HCT116 (cell line): ENCODE results near the gene MON2. TPM values are rescaled to one million over a fixed set of nuclear protein-coding genes. Genes with fewer than 3 reads are reported as not detected.

Experiments
- ATAC-seq: fragments of 200-7000 bp; cut with Tn5 transposase; 2 replicates; pipeline ENCODE4 v1.9.1; 2020; ENCODE audit warnings: mild to moderate bottlenecking, moderate library complexity
- BruUV-seq: library from RNA; stranded (reverse); fragments of 400-500 nt; replicated peaks from 2 replicates; lab custom pipeline; 2021; lab: Mats Ljungman, UMichigan
- CTCF ChIA-PET: fragments of 300-600 bp; sonication (Branson Sonifier 250); formaldehyde crosslinking; loops from one replicate; lab custom pipeline; 2021; ENCODE audit warnings: antibody characterized with exemption; lab: Charles Lee
- POLR2A ChIA-PET: fragments of 300-600, 350-600 bp; sonication (Branson Sonifier 250); formaldehyde crosslinking; loops from one replicate; lab custom pipeline; 2021; ENCODE audit warnings: antibody characterized with exemption; lab: Charles Lee
- RAD21 ChIA-PET, 2 experiments: fragments of 300-600 bp; sonication (Branson Sonifier 250); formaldehyde crosslinking; loops; one replicate each; lab custom pipeline; 2023; ENCODE audit warnings: low total read pairs in 2 of 2; ENCODE audit not compliant: uncharacterized antibody in 2 of 2, unreplicated experiment in 2 of 2, low non-redundant PET in 1 of 2; lab: Charles Lee
- DNase-seq: peaks from one replicate; pipeline ENCODE4 v3.0.0-alpha.2; 2010; ENCODE audit warnings: low read depth, low spot score
- H2AFZ ChIP-seq: fragments of 200-600 bp; shearing (Covaris generic), sonication (generic); 2 replicates; pipeline ENCODE4 v1.6.1; 2017; ENCODE audit warnings: low read depth, mixed run types, mixed read lengths, antibody characterized with exemption, low read length; ENCODE audit not compliant: poor library complexity, severe bottlenecking
- H3K27ac ChIP-seq: 2 replicates; pipeline ENCODE4 v1.5.1; 2012; ENCODE audit warnings: low read depth, low read length
- H3K27me3 ChIP-seq: fragments of 200-600 bp; sonication (generic); 2 replicates; pipeline ENCODE4 v1.6.1; 2016; ENCODE audit warnings: mixed run types, low read length, mixed read lengths; ENCODE audit not compliant: insufficient read depth
- H3K36me3 ChIP-seq, 2 experiments: fragments of 200-500 bp in 1 of 2; fragments of 200-600 bp in 1 of 2; sonication (Bioruptor generic) in 1 of 2; sonication (generic) in 1 of 2; 2 replicates each; pipeline versions ENCODE4 v1.5.1 to v1.6.1; 2014 to 2016; ENCODE audit warnings: low read length in 2 of 2, inconsistent platforms in 1 of 2, mixed read lengths in 1 of 2, mixed run types in 1 of 2; ENCODE audit not compliant: insufficient read depth in 2 of 2, control insufficient read depth in 1 of 2
- H3K4me1 ChIP-seq, 2 experiments: fragments of 200-600 bp in 1 of 2; sonication (generic) in 1 of 2; 2 replicates each; pipeline versions ENCODE4 v1.5.1 to v1.6.1; 2012 to 2017; ENCODE audit warnings: low read length in 2 of 2, inconsistent platforms in 1 of 2, mild to moderate bottlenecking in 1 of 2, mixed read lengths in 1 of 2, mixed run types in 1 of 2, moderate library complexity in 1 of 2; ENCODE audit not compliant: insufficient read depth in 2 of 2, control insufficient read depth in 1 of 2
- H3K4me2 ChIP-seq: fragments of 200-600 bp; sonication (generic); 2 replicates; pipeline ENCODE4 v1.6.1; 2017; ENCODE audit warnings: mixed run types, low read length, mixed read lengths
- H3K4me3 ChIP-seq, 2 experiments: fragments of 200-600 bp in 1 of 2; sonication (generic) in 1 of 2; replicated peaks in 1 of 2; 2 replicates each; pipeline ENCODE4 v1.5.1; 2011 to 2016; ENCODE audit warnings: low read length in 2 of 2, control low read depth in 1 of 2, low read depth in 1 of 2, mild to moderate bottlenecking in 1 of 2, mixed read lengths in 1 of 2, mixed run types in 1 of 2
- H3K79me2 ChIP-seq: fragments of 200-600 bp; sonication (generic); 2 replicates; pipeline ENCODE4 v1.6.1; 2017; ENCODE audit warnings: mild to moderate bottlenecking, mixed run types, low read length, moderate library complexity, mixed read lengths; ENCODE audit not compliant: insufficient read depth
- H3K9ac ChIP-seq: fragments of 200-600 bp; sonication (generic); 2 replicates; pipeline ENCODE4 v1.6.1; 2016; ENCODE audit warnings: low read length, mixed read lengths
- H3K9me2 ChIP-seq: fragments of 200-600 bp; sonication (generic), shearing (Covaris generic); 2 replicates; pipeline ENCODE4 v1.6.1; 2017; ENCODE audit warnings: mixed run types, mild to moderate bottlenecking, moderate library complexity; ENCODE audit not compliant: insufficient read depth
- H3K9me3 ChIP-seq, 2 experiments: fragments of 200-500 bp in 1 of 2; fragments of 200-600 bp in 1 of 2; sonication (Bioruptor generic) in 1 of 2; sonication (generic) in 1 of 2; 2 replicates each; pipeline ENCODE4 v1.6.1; 2014 to 2017; ENCODE audit warnings: low read length in 2 of 2, mixed read lengths in 2 of 2, inconsistent platforms in 1 of 2, low read depth in 1 of 2, mild to moderate bottlenecking in 1 of 2, mixed run types in 1 of 2, moderate library complexity in 1 of 2; ENCODE audit not compliant: control insufficient read depth in 1 of 2, insufficient read depth in 1 of 2
- H4K20me1 ChIP-seq: fragments of 200-600 bp; sonication (generic), shearing (Covaris generic); 2 replicates; pipeline ENCODE4 v1.6.1; 2017; ENCODE audit warnings: mixed run types, mild to moderate bottlenecking, moderate library complexity; ENCODE audit not compliant: insufficient read depth
- CEBPB ChIP-seq: IDR thresholded peaks from 2 replicates; pipeline ENCODE4 v1.6.1; 2012; ENCODE audit warnings: low read depth
- ELF1 ChIP-seq: IDR thresholded peaks from 2 replicates; pipeline ENCODE4 v1.6.1; 2012; ENCODE audit warnings: low read depth, borderline replicate concordance
- EZH2 ChIP-seq: fragments of 200-600 bp; sonication (generic); IDR thresholded peaks from 2 replicates; pipeline ENCODE4 v1.6.1; 2017; ENCODE audit warnings: antibody characterized with exemption, mixed run types
- FOSL1 ChIP-seq: IDR thresholded peaks from 2 replicates; pipeline ENCODE4 v1.6.1; 2012; ENCODE audit warnings: low read depth
- JUND ChIP-seq: IDR thresholded peaks from 2 replicates; pipeline ENCODE4 v1.6.1; 2012
- POLR2A ChIP-seq: IDR thresholded peaks from 2 replicates; pipeline ENCODE4 v1.7.0; 2011; ENCODE audit warnings: borderline replicate concordance; ENCODE audit not compliant: insufficient read depth, insufficient read length; ENCODE audit errors: extremely low read depth
- POLR2AphosphoS5 ChIP-seq: IDR thresholded peaks from 2 replicates; pipeline ENCODE4 v1.6.1; 2011; ENCODE audit warnings: mild to moderate bottlenecking, low read depth, low read length, moderate library complexity
- SIN3A ChIP-seq: IDR thresholded peaks from 2 replicates; pipeline ENCODE4 v1.6.1; 2012; ENCODE audit warnings: low read depth
- SP1 ChIP-seq: IDR thresholded peaks from 2 replicates; pipeline ENCODE4 v1.6.1; 2012; ENCODE audit warnings: low read depth
- YY1 ChIP-seq: IDR thresholded peaks from 2 replicates; pipeline ENCODE4 v1.6.1; 2011; ENCODE audit warnings: low read length, low read depth, moderate library complexity, mild to moderate bottlenecking; ENCODE audit not compliant: insufficient replicate concordance; ENCODE audit errors: extremely low read depth
- intact Hi-C: fragments of 100-400 bp; cut with micrococcal nuclease; formaldehyde crosslinking; loops from 2 replicates; pipeline ENCODE4 v1.10.0; 2022
- total RNA-seq: library from RNA; stranded (reverse); gene quantifications from one replicate; pipeline ENCODE4 v1.2.1, GENCODE V29; 2021; ENCODE audit not compliant: unreplicated experiment
- TF ChIP-seq, protein P1 (sequence below), 3 experiments: fragments of 200-600 bp in 1 of 3; sonication (generic) in 1 of 3; IDR thresholded peaks in 2 of 3; conservative IDR thresholded peaks in 1 of 3; 2 replicates each; pipeline ENCODE4 v1.5.1; 2012 to 2017; ENCODE audit warnings: low read depth in 2 of 3, low read length in 2 of 3, antibody characterized with exemption in 1 of 3, borderline replicate concordance in 1 of 3, control low read depth in 1 of 3, mild to moderate bottlenecking in 1 of 3, mixed read lengths in 1 of 3, mixed run types in 1 of 3, moderate library complexity in 1 of 3; ENCODE audit not compliant: insufficient read depth in 1 of 3
- TF ChIP-seq, protein P2 (sequence below): IDR thresholded peaks from 2 replicates; pipeline ENCODE4 v1.6.1; 2012; ENCODE audit warnings: low read depth
- TF ChIP-seq, protein P3 (sequence below): IDR thresholded peaks from 2 replicates; pipeline ENCODE4 v1.6.1; 2012

MON2 gene
- total RNA-seq, 1 experiment from 2014 or later = 30.7 TPM

DNA sequence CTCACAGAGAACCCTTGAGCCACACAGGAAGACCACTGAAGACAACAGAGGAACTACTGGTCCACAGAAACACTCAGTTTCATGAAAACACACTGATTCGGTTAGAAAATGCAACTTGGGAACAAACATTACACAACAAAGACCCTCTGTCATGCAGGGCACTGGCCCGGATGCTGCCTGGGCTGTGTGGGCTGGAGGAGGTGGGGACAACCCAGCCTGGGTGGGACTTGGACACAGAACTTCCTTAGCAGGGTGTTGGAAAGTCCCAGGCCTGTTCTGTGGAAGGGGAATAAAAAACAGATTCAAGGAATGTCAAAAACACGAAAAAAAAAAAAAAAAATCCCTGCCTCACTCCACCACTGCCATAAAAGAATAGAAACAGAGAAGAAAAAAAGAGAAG lies 181.0 kb downstream of the MON2 start:
- H3K9ac ChIP-seq = no peak overlapping the region
- no peaks in the 10 kb centered on the region for H3K36me3 ChIP-seq
- CTCF ChIA-PET = no interaction called here
- TF ChIP-seq POLR2AphosphoS5 (no peak), YY1 (no peak), ELF1 (no peak), EZH2 (no peak), FOSL1 (no peak), POLR2A (no peak), SP1 (no peak), SIN3A (no peak), JUND (no peak), CEBPB (no peak)
- TF ChIP-seq, protein P1, sequence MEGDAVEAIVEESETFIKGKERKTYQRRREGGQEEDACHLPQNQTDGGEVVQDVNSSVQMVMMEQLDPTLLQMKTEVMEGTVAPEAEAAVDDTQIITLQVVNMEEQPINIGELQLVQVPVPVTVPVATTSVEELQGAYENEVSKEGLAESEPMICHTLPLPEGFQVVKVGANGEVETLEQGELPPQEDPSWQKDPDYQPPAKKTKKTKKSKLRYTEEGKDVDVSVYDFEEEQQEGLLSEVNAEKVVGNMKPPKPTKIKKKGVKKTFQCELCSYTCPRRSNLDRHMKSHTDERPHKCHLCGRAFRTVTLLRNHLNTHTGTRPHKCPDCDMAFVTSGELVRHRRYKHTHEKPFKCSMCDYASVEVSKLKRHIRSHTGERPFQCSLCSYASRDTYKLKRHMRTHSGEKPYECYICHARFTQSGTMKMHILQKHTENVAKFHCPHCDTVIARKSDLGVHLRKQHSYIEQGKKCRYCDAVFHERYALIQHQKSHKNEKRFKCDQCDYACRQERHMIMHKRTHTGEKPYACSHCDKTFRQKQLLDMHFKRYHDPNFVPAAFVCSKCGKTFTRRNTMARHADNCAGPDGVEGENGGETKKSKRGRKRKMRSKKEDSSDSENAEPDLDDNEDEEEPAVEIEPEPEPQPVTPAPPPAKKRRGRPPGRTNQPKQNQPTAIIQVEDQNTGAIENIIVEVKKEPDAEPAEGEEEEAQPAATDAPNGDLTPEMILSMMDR (IDR thresholded peaks at IDR 0.05 in 2 of 3, conservative IDR thresholded peaks at IDR 0.05 in 1 of 3; ENCODE audit: borderline replicate concordance in 1 of 3, insufficient read depth in 1 of 3, low read depth in 2 of 3, low read length in 2 of 3) = no peak
- TF ChIP-seq, protein P2, sequence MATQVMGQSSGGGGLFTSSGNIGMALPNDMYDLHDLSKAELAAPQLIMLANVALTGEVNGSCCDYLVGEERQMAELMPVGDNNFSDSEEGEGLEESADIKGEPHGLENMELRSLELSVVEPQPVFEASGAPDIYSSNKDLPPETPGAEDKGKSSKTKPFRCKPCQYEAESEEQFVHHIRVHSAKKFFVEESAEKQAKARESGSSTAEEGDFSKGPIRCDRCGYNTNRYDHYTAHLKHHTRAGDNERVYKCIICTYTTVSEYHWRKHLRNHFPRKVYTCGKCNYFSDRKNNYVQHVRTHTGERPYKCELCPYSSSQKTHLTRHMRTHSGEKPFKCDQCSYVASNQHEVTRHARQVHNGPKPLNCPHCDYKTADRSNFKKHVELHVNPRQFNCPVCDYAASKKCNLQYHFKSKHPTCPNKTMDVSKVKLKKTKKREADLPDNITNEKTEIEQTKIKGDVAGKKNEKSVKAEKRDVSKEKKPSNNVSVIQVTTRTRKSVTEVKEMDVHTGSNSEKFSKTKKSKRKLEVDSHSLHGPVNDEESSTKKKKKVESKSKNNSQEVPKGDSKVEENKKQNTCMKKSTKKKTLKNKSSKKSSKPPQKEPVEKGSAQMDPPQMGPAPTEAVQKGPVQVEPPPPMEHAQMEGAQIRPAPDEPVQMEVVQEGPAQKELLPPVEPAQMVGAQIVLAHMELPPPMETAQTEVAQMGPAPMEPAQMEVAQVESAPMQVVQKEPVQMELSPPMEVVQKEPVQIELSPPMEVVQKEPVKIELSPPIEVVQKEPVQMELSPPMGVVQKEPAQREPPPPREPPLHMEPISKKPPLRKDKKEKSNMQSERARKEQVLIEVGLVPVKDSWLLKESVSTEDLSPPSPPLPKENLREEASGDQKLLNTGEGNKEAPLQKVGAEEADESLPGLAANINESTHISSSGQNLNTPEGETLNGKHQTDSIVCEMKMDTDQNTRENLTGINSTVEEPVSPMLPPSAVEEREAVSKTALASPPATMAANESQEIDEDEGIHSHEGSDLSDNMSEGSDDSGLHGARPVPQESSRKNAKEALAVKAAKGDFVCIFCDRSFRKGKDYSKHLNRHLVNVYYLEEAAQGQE = no peak
- TF ChIP-seq, protein P3, sequence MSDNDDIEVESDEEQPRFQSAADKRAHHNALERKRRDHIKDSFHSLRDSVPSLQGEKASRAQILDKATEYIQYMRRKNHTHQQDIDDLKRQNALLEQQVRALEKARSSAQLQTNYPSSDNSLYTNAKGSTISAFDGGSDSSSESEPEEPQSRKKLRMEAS = no peak
- no peaks in the 10 kb centered on the region for H3K27me3 ChIP-seq
- no peaks in the 10 kb centered on the region for H3K79me2 ChIP-seq
- H3K4me2 ChIP-seq = no peak overlapping the region
- no TSS peak for BruUV-seq
- ATAC-seq = no peak
- no peaks in the 10 kb centered on the region for H3K4me1 ChIP-seq
- H3K27ac ChIP-seq = no peak overlapping the region
- RAD21 ChIA-PET = no interaction called here
- no peak for DNase-seq
- no peak overlapping the region for H2AFZ ChIP-seq
- no peak overlapping the region for H3K4me3 ChIP-seq
- H3K9me2 ChIP-seq = no peaks in the 10 kb centered on the region
- POLR2A ChIA-PET = no interaction called here
- no peaks in the 10 kb centered on the region for H4K20me1 ChIP-seq
- no peaks in the 10 kb centered on the region for H3K9me3 ChIP-seq
- intact Hi-C loops = no loop called here
